IPS-NIHi7 (cell line): ENCODE data around the gene SLC5A12.
A peak's percentile ranks its signal among the peaks of the same experiment; 100 is the strongest.

Experiments
- DNase-seq: peaks from one replicate; pipeline ENCODE4 v3.0.0; 2012; ENCODE audit warnings: mixed read lengths; ENCODE audit errors: extremely low spot score

SLC5A12 gene

DNA sequence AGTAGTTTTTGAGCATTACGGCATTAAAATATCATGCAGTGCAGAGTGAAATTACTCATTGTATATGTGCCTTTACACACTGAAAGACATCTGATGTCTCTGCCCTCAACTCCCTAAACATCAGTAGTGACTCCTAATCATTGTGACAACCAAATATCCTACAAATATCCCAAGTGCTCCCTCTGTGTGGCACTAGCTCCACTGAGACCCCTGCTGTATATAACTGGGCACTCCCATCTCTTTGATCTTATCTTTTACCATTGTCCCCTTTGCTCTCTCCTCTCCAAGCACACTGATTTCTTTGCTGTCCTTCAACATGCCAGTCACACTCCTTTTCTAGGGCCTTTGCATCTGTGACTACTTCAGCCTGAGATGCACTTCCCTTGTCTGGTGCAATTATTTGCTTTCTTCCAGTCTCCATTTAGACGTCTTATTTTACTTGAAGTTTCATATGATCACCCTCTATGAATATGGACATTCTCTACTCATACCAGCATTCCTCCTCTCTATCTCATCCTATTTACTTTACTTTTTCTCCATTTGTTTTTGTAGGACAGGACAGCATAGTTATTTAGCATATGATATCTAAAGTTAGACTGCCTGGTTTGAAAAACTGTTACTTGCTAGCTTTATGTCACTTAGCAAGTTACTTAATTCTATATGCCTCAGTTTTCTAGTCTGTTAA is 2.4 kb downstream of the SLC5A12 start:
- DNase-seq: peak; percentile 26

GRCh38 chr11:26717771-26718170 is 4.1 kb downstream of the SLC5A12 start:
- no peak for DNase-seq

DNA sequence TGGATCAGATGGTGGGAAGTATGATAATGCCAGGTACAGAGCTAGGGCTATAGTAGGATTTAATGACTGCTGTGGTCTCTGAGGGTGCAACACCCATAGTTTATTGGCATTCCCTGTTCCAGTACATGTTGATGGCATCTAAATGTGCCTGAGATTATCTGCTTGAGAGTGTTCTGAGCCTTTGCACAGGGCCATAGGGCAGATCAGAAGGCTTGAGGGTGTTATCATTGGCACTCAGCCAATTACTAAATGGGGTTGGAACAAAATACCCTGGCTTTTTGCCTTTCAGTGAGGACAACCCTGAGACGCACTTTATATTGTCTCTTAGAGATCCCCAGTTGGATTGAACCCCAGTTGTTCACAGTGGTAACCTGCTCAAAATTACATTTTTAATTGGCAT is 6.7 kb downstream of the SLC5A12 start:
- no peak for DNase-seq

GRCh38 chr11:26712497-26712896 is 9.4 kb downstream of the SLC5A12 start:
- DNase-seq: no peak

GRCh38 chr11:26710489-26710888 is 11.4 kb downstream of the SLC5A12 start:
- DNase-seq: no peak

DNA sequence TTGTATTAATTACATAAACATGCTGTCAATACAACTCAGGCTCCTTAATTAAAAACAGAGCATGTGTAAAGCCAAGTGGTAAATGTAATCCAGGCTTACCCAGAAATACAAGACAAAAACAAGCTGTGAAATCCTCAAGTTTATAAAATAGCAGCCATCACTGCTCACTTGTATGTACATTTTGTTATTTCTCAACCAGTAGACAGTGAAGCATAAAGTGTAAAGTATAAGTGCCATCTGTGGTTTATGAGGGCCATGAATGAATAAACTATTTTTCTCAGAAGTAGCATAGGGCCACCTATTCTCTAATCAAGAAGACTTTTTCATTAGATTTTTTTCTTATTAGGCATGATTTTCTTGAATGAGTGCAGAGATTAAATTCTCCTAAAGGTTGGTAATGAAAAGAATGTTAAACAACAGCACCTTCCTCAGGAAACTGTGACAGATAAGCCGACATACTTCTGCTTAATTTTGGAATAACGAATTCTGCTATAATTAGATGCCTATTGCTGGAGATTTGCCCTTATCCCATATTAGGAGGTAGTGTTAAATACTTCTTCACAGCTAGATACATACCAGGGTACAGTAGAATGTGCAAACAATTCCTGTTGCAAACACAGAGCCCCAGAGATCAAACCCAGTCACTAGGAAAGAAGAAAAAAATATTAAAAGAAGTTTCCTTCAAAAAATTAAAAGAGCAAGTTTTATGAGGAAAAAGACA is 13.0 kb downstream of the SLC5A12 start:
- no peak for DNase-seq

GRCh38 chr11:26706181-26706580 is 15.7 kb downstream of the SLC5A12 start:
- DNase-seq: no peak

GRCh38 chr11:26704249-26704648 is 17.6 kb downstream of the SLC5A12 start:
- DNase-seq: no peak

GRCh38 chr11:26703411-26704191 is 18.3 kb downstream of the SLC5A12 start:
- DNase-seq: no peak

- no peak for DNase-seq
Measured at GRCh38 chr11:26702406-26702805, 19.5 kb downstream of the SLC5A12 start.

DNA sequence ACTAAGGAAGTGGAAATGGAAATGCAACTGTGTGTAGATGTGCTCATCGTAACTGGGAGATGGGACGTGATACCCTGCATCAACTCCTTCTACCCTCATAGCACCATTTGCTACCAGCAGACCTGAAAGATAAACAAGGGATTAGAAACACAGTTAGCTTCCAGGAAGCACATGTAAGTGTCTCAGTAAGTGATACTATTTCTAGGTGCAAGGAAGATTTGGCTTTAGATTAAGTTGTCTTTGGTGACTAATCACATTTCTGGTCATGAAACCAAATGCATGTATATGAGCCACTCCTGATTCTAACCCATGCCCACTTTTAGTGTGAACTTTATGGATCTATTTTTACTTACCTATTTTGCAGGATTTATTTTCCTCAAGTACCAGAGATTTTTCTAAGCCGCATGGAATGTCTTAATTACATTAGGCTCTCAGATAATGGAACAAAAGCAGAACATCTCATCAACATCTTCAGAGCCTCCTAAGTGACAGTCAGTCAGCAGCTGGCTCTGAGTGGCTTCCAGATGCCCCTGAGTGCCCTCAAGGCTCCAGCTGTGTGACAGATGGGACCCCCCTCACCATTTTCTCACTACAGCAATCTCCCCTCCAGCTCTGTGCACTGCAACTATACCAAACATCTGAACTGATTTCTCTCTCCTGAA is 21.2 kb downstream of the SLC5A12 start:
- DNase-seq: no peak

GRCh38 chr11:26698224-26698623 is 23.6 kb downstream of the SLC5A12 start:
- DNase-seq: no peak

- no peak for DNase-seq
Measured at GRCh38 chr11:26696330-26696729, 25.5 kb downstream of the SLC5A12 start.

GRCh38 chr11:26688701-26689100 is 33.2 kb downstream of the SLC5A12 start:
- no peak for DNase-seq

DNA sequence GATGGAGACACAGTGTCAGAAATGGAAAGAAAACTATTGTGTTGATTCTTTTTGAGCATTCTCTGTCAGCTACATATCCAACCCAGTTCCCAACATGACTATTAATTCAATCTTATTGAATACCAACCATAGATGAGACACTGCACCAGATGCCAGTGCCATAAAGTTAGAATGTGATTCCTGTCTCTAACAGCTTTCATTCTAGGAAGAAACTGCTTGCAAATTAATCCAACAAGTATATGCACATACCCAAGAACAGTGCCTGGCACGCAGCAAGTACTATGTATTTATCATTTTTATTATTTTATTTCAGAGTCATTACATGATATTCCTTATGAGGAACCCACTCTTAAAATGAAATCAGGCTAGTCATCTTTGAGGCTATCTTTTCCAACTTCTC is 34.5 kb downstream of the SLC5A12 start:
- no peak for DNase-seq

DNA sequence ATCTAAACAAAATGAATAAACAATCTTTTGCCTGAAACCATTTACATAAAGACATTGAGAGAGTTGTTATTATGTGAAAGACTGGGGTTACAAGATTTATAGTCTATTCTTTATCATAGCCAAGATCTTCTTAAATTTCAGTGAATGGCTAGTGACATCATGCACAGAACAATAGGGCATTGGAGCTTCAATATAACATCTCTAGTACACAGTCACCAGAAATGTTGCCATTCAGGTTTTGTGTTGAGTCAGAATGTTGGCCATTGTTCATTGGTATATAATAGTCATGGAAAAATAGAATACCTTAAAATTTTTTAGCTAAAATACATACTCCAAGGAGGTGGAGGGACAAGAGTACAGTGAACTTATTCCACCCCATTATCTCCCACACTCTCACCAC is 44.3 kb downstream of the SLC5A12 start:
- DNase-seq: no peak

DNA sequence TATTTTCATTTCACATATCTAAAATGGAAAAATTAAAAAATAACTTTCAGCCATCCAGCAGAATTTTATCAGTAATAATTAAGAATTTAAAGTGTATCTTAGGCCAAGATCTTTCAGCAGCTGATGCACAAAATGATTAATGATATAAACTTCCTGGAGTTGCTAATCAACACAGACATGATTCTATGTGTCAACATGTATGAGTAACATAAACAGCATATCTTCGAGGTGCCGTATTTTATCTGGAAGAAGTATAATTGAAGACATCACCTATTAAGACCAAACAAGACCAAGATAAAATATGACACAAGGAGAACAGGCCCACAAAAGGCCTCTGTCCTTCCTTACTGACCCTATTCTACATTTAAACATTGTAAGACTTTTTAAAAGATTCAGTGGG is 45.2 kb downstream of the SLC5A12 start:
- DNase-seq: no peak

- DNase-seq: no peak
Measured at GRCh38 chr11:26675233-26675928, 46.5 kb downstream of the SLC5A12 start.

DNA sequence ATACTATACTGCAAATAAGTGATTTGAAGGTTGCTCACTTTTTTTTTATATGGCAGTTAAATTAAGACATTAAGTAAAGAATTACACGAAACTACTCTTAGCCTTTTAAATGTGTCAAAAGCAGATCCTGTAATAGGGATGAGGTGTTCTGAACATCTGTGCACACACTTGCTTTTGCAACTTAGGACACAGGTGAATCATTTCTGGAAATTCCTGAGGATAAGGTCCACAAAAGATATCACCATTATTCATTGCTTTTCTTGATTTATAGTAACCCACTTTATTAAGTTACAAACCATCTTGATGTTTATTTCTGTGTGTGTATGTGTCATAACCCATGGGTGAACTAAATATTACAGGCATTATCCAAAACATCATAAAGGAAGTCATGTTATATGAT is 55.9 kb downstream of the SLC5A12 start:
- DNase-seq: no peak

DNA sequence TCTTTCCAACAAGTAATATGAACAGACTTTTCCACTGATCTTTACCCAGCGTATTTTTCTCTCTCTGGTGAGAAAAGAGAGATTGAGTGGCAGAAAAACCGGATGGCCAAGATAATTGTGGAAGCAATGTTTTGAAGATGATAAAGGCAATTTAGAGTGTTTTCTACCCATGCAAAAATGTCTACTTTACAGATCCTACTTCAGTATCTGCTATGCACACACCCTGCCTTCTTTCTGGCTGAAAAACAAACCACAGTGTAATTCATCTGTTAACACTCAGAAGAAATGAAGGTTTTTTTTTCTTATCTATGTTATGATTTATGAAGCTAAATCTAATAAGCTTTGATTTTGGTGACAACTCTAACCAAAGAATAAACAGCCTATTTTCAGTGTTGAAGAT is 56.8 kb downstream of the SLC5A12 start:
- DNase-seq: no peak

- no peak for DNase-seq
Measured at GRCh38 chr11:26662916-26663315, 58.9 kb downstream of the SLC5A12 start.

GRCh38 chr11:26655287-26655686 is 66.6 kb downstream of the SLC5A12 start:
- DNase-seq: no peak
